SK-N-SH (cell line): Measurements from ENCODE around the gene OSBPL5. TPM values are rescaled to one million over a fixed set of nuclear protein-coding genes. Genes with fewer than 3 reads are reported as not detected.

Experiments
- CTCF ChIA-PET: fragments of 300-600, 350-600 bp; formaldehyde crosslinking; extraction: SDS; loops from one replicate; lab custom pipeline; 2021; lab: Yijun Ruan, JAX
- POLR2A ChIA-PET: fragments of 350-600 bp; sonication (Branson Sonifier 250); formaldehyde crosslinking; extraction: SDS; loops from one replicate; lab custom pipeline; 2020; ENCODE audit warnings: antibody characterized with exemption, inconsistent platforms; lab: Yijun Ruan, JAX
- DNase-seq: peaks from one replicate; pipeline ENCODE4 v3.0.0; 2012
- H2AFZ ChIP-seq: fragments of 200-600 bp; sonication (generic); 2 replicates; pipeline ENCODE4 v1.8.1; 2016; ENCODE audit warnings: antibody characterized with exemption, mild to moderate bottlenecking, low read depth
- H3F3A ChIP-seq: fragments of 200-600 bp; sonication (generic); replicated peaks from 2 replicates; pipeline ENCODE3; 2016; ENCODE audit warnings: antibody characterized with exemption, mild to moderate bottlenecking; ENCODE audit not compliant: insufficient read depth
- H3K27ac ChIP-seq, 2 experiments: fragments of 200-500 bp in 1 of 2; fragments of 200-600 bp in 1 of 2; sonication (Bioruptor generic) in 1 of 2; sonication (generic), shearing (Covaris generic) in 1 of 2; 2 replicates each; pipeline versions ENCODE4 v1.5.1 to v1.6.1; 2014 to 2016; ENCODE audit warnings: low read depth in 2 of 2, inconsistent platforms in 1 of 2, low read length in 1 of 2, mild to moderate bottlenecking in 1 of 2, mixed read lengths in 1 of 2
- H3K27me3 ChIP-seq: fragments of 200-600 bp; sonication (generic), shearing (Covaris generic); 2 replicates; pipeline ENCODE4 v1.6.1; 2016; ENCODE audit warnings: mixed run types; ENCODE audit not compliant: insufficient read depth
- H3K36me3 ChIP-seq, 2 experiments: fragments of 200-500 bp in 1 of 2; fragments of 200-600 bp in 1 of 2; sonication (Bioruptor generic) in 1 of 2; sonication (generic) in 1 of 2; replicated peaks in 1 of 2; 2 replicates each; pipeline versions ENCODE3 to v1.5.1; 2014 to 2016; ENCODE audit warnings: low read length in 1 of 2, mild to moderate bottlenecking in 1 of 2; ENCODE audit not compliant: insufficient read depth in 2 of 2, control insufficient read depth in 1 of 2
- H3K4me1 ChIP-seq, 2 experiments: fragments of 200-500 bp in 1 of 2; fragments of 200-600 bp in 1 of 2; sonication (Bioruptor generic) in 1 of 2; sonication (generic), shearing (Covaris generic) in 1 of 2; 2 replicates each; pipeline versions ENCODE4 v1.5.1 to v1.6.1; 2014 to 2016; ENCODE audit warnings: low read depth in 1 of 2, low read length in 1 of 2, mixed run types in 1 of 2; ENCODE audit not compliant: insufficient read depth in 2 of 2, control insufficient read depth in 1 of 2
- H3K4me2 ChIP-seq: fragments of 200-600 bp; sonication (generic), shearing (Covaris generic); 2 replicates; pipeline ENCODE4 v1.6.1; 2017; ENCODE audit warnings: mixed run types
- H3K4me3 ChIP-seq, 2 experiments: fragments of 200-500 bp in 1 of 2; fragments of 200-600 bp in 1 of 2; sonication (Bioruptor generic) in 1 of 2; sonication (generic), shearing (Covaris generic) in 1 of 2; 2 replicates each; pipeline versions ENCODE4 v1.5.1 to v1.8.1; 2014 to 2016; ENCODE audit warnings: low read depth in 2 of 2, inconsistent platforms in 1 of 2, low read length in 1 of 2, mild to moderate bottlenecking in 1 of 2, mixed read lengths in 1 of 2, moderate library complexity in 1 of 2
- H3K79me2 ChIP-seq: fragments of 200-600 bp; sonication (generic); 2 replicates; pipeline ENCODE4 v1.8.1; 2017; ENCODE audit warnings: mild to moderate bottlenecking; ENCODE audit not compliant: insufficient read depth
- H3K9ac ChIP-seq: fragments of 200-600 bp; sonication (generic); 2 replicates; pipeline ENCODE4 v1.6.1; 2017; ENCODE audit warnings: mixed run types
- H3K9me2 ChIP-seq: fragments of 200-600 bp; sonication (generic); 2 replicates; pipeline ENCODE4 v1.6.1; 2017; ENCODE audit warnings: mixed run types
- H3K9me3 ChIP-seq: fragments of 200-600 bp; sonication (generic); 2 replicates; pipeline ENCODE4 v1.6.1; 2017; ENCODE audit warnings: mixed run types, mild to moderate bottlenecking, moderate library complexity
- H4K20me1 ChIP-seq: fragments of 200-600 bp; sonication (generic); 2 replicates; pipeline ENCODE4 v1.6.1; 2017; ENCODE audit warnings: mild to moderate bottlenecking, mixed run types; ENCODE audit not compliant: insufficient read depth
- CHD2 ChIP-seq: fragments of 150-350 bp; IDR thresholded peaks from 2 replicates; pipeline ENCODE4 v1.6.1; 2018; ENCODE audit warnings: low read length; ENCODE audit not compliant: partially characterized antibody
- EZH2phosphoT487 ChIP-seq: fragments of 200-600 bp; sonication (generic); IDR thresholded peaks from 2 replicates; pipeline ENCODE4 v1.6.1; 2017; ENCODE audit warnings: low read depth, mixed run types, mild to moderate bottlenecking, antibody characterized with exemption, moderate library complexity, borderline replicate concordance
- FOSL2 ChIP-seq: IDR thresholded peaks from 2 replicates; pipeline ENCODE4 v1.4.0; 2012; ENCODE audit warnings: low read depth, mild to moderate bottlenecking, moderate library complexity, borderline replicate concordance
- GABPA ChIP-seq: IDR thresholded peaks from 2 replicates; pipeline ENCODE4 v1.4.0; 2012; ENCODE audit warnings: low read depth, mild to moderate bottlenecking
- IRF3 ChIP-seq: fragments of 150-350 bp; IDR thresholded peaks from 2 replicates; pipeline ENCODE4 v1.6.1; 2016; ENCODE audit warnings: mild to moderate bottlenecking, low read depth, low read length
- RAD21 ChIP-seq: IDR thresholded peaks from 2 replicates; pipeline ENCODE4 v1.6.1; 2012; ENCODE audit warnings: mild to moderate bottlenecking, low read length
- TEAD4 ChIP-seq: IDR thresholded peaks from 2 replicates; pipeline ENCODE4 v1.4.0; 2012; ENCODE audit warnings: mild to moderate bottlenecking, borderline replicate concordance; ENCODE audit not compliant: insufficient read depth
- YY1 ChIP-seq: IDR thresholded peaks from 2 replicates; pipeline ENCODE4 v1.4.0; 2012; ENCODE audit warnings: low read depth, mild to moderate bottlenecking
- WGBS: methylation state at CpG from one replicate; pipeline ENCODE4 v1.1.6; 2017; ENCODE audit warnings: low lambda C conversion rate; 5-methylcytosine and 5-hydroxymethylcytosine counted together
- polyA plus RNA-seq, 3 experiments: library from polyadenylated mRNA; depleted of rRNA; stranded (reverse); fragments of >200 nt; gene quantifications; 2 replicates each; pipeline ENCODE4 v1.2.3, GENCODE V29; 2012
- TF ChIP-seq, protein P1 (sequence below): IDR thresholded peaks from 2 replicates; pipeline ENCODE4; 2012

OSBPL5 gene
- polyA plus RNA-seq, 1 of the 3 experiments (the other 2 are of a cell fraction): 10.9 TPM

DNA sequence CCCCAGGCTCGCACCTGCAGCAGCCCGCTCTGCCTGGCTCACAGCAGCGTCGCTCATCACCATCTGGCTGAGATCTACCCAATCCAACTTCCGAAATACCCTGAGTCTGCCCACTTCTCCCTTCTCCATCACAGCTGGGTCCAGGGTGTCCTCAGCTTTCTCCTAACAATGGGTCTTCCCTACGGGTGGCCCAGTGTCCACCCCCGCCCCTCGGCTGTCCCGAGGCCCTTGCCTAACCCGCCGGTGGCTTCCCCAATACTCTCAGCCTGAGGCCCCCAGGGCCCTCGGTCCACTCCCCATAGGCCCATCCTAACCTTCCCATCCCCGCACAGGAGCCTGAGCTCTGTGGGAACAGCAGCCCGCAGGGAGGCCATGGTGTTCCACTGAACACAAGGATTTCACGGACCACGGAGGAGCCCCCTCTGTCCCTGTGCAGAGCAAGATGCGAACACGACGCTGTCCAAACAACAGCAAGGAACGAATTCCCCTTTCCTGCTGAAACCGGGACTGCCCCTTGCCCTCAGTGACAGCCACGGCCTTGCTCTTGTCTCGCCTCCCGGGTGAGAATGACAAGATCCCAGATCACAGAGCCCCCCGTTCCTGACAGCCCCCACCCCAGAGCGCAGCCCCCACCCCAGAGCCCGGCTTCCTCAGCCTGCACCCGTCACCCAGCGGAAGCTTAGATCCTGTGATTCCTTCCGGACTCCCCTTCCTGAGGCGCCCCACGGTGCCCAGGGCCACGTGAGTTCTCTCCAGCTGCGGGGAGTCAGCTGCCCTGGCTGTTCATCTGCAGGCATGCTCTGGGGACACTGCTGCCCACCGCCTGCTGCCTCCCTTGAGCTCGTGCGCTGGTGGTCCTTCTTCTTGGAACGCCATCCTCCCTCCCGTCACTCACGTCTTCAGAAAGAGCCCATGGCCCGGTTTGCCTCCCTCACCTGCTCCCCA, 59.0 kb downstream of the OSBPL5 start:
- POLR2A ChIA-PET: no interaction called here
- Histone ChIP-seq H2AFZ (no peak overlapping the region), H3K4me2 (no peak overlapping the region), H3K9me3 (no peaks in the 10 kb centered on the region), H3K36me3 (no peaks in the 10 kb centered on the region), H3K9ac (no peak overlapping the region), H3K4me3 (no peak overlapping the region), H3K79me2 (no peaks in the 10 kb centered on the region), H4K20me1 (0 out of 2 replicates have a peak, but pooled peaks cover 4% of the 10 kb centered on the region), H3K27ac (no peak overlapping the region), H3K27me3 (no peaks in the 10 kb centered on the region), H3F3A (no peaks in the 10 kb centered on the region), H3K4me1 (no peaks in the 10 kb centered on the region), H3K9me2 (no peaks in the 10 kb centered on the region)
- CTCF ChIA-PET: interaction anchor here (1.5 kb wide), 1 partner anchor 14 kb away, joined by 7 read pairs; no protein-coding TSS in a partner anchor
- peak; percentile 21 for DNase-seq
- 92% methylated on average over 39 of the region's 41 CpGs for WGBS
- TF ChIP-seq FOSL2 (no peak), TEAD4 (no peak), EZH2phosphoT487 (no peak), IRF3 (no peak), CHD2 (no peak)
- TF ChIP-seq, protein P1, sequence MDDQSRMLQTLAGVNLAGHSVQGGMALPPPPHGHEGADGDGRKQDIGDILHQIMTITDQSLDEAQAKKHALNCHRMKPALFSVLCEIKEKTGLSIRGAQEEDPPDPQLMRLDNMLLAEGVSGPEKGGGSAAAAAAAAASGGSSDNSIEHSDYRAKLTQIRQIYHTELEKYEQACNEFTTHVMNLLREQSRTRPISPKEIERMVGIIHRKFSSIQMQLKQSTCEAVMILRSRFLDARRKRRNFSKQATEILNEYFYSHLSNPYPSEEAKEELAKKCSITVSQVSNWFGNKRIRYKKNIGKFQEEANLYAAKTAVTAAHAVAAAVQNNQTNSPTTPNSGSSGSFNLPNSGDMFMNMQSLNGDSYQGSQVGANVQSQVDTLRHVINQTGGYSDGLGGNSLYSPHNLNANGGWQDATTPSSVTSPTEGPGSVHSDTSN: no peak

- 0 out of 2 replicates have a peak, but pooled peaks cover 4% of the 10 kb centered on the region for H4K20me1 ChIP-seq
- TF ChIP-seq YY1 (no peak), FOSL2 (no peak), RAD21 (no peak), GABPA (no peak)
- TF ChIP-seq, all 33 proteins: peak for 0
- peak; percentile 24 for DNase-seq
- H3F3A ChIP-seq: no peaks in the 10 kb centered on the region
- H3K27me3 ChIP-seq: no peaks in the 10 kb centered on the region
- no peaks in the 10 kb centered on the region for H3K9me2 ChIP-seq
- no peaks in the 10 kb centered on the region for H3K9me3 ChIP-seq
- H3K9ac ChIP-seq: no peak overlapping the region
- ChIA-PET CTCF (interaction anchor here (1.2 to 2.0 kb wide), 3 partner anchors 13 to 15 kb away, joined by 4 to 13 read pairs (median 7); no protein-coding TSS in a partner anchor), POLR2A (no interaction called here)
- whole genome bisulfite sequencing: 97% methylated on average over 16 of the region's 23 CpGs
- H2AFZ ChIP-seq: no peak overlapping the region
- no peaks in the 10 kb centered on the region for H3K4me1 ChIP-seq
- H3K4me2 ChIP-seq: no peak overlapping the region
- H3K79me2 ChIP-seq: no peaks in the 10 kb centered on the region
- no peak overlapping the region for H3K27ac ChIP-seq
- H3K36me3 ChIP-seq: no peaks in the 10 kb centered on the region
- no peak overlapping the region for H3K4me3 ChIP-seq
Measured at GRCh38 chr11:3104961-3105790, 59.9 kb downstream of the OSBPL5 start.
